Activated CD8-positive, alpha-beta memory T cell treated with anti-CD3 and anti-CD28 coated beads, Interleukin-2, amount 50 U/mL, for 1 hour (primary cell): ENCODE data around the gene LCP2.
"Not testable (repeated sequence)": the region's sequence is repeated elsewhere in the genome, so short reads cannot be mapped to it uniquely, and the experiment has no call there.

ENCODE experiments used
- DNase-seq: peaks from one replicate; pipeline ENCODE4 v3.0.0-alpha.2; 2020; ENCODE audit errors: extremely low read depth

LCP2 gene

DNA sequence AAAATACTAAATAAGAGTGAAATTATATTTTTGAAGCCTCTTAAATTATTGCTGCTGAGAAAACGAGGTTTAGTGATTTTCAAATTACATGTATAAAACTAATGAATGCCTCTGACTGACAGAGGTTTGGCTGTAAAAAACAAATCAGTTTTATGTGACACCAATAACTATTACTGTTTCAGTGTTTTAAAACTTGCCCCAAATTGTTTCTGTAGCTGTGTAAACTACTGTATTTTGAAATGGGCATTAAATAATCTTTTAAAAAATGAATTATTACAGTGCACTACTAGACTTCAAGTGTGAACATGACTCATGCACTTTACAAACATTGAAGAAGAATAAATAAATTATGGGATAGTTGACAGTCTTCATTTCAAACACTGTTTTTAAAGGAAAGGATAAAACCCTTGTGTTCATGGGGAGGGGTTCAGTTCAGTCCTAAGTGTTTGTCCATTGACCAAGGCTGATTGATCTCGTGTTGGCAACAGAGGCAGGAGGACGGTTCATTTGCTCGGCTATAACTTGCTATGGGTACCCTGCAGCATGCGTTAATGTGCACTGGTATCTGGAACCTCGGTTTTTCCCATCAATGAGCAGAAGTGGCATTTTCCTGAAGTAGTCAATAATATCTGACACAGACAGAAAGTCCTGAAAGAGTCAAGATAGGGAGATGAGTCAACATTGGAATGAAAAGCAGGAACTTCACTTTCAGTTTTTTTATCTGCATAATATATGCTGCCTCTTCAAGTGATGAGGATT lies 49.2 kb downstream of the LCP2 start:
- no peak for DNase-seq

DNA sequence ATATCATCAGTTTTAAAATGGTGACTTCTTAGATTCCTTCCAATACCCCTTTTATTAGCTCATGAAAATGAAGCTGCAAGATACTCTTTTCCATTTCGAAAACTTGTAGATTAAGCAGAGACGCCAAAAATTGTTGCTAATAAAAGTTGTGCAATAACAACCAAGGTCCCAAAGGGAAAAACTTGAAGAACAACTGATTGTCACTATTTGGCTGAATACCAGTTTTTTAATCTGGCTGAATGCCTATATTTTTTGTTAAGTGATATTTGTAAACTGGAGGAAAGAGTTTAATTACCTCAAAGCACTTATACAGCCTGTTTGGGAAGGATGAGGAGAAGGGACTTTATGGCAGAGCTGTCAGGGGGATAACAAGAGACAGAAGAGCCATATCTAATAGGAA lies 50.2 kb downstream of the LCP2 start:
- DNase-seq = no peak

DNA sequence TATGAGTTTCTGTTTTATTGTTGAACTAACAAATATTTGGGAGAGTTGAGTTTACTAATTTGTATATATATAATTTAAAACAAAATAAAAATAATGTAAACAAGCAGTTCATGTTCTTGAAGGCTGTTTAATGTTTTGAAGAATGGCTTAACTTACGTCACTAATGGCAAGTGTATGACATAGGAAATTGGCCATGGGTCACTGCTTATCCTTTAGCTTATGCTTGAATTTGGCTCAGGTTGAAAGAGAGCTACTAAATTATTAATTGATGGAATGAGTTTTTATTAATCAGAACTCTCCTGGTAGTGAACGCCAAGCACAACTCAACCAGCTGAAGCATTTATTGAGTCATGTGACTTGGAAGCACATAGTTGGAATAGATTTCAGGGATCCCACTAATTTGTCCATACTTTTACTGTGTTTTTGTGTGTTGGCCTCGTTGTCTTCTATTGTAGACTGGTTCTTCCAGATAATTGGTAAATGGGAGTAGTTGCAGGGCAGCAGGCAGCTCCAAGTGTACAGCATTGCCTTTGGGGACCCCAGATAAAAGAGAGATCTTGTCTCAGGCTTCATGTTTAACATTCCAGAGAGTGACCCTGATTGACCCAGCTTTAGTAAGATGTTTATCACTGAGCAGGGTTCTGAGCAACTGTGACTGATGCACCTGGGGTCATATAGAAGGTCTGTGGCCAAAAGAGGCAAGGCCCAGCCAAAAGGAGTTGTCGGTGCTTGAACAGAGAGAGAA lies 51.3 kb downstream of the LCP2 start:
- no peak for DNase-seq

DNA sequence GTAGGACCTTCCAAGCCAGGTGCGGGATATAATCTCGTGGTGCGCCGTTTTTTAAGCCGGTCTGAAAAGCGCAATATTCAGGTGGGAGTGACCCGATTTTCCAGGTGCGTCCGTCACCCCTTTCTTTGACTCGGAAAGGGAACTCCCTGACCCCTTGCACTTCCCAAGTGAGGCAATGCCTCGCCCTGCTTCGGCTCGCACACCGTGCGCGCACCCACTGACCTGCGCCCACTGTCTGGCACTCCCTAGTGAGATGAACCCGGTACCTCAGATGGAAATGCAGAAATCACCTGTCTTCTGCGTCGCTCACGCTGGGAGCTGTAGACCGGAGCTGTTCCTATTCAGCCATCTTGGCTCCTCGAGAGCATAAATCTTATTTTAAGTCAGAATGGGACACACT lies 52.1 kb downstream of the LCP2 start:
- DNase-seq = not testable (repeated sequence)

DNA sequence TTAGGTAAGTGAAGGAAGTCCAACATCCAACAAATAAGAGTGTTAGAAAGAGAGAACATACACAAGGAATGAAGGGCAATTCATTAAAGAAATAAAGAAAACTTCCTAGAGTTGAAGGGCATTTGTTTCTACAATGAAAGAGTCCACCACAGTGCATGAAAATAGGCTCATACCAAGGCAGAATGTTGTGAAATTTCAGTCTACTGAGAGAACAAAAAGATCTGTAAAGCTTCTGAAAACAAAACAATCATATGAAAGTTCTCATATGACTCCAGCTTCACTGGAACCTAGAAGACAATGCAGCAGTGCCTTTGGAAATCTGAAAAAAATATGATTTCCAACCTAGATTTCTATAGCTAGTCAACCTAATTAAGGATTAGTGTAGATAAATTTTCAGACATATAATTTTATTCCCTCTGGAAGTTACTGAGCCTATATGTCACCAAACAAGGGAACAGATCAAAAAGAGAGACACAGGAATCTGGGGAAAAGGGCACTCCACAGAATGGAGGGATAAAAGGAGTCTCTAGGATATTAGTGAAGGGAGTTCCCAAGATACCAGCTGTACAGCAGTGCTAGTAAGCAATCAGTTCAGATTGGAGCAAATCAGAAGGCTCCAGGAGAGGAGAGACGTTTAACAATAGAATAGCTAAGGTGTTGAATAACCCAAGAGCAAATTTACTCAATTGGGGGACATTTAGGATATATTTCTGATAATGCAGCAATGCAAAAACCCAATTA lies 59.0 kb downstream of the LCP2 start:
- DNase-seq = no peak

DNA sequence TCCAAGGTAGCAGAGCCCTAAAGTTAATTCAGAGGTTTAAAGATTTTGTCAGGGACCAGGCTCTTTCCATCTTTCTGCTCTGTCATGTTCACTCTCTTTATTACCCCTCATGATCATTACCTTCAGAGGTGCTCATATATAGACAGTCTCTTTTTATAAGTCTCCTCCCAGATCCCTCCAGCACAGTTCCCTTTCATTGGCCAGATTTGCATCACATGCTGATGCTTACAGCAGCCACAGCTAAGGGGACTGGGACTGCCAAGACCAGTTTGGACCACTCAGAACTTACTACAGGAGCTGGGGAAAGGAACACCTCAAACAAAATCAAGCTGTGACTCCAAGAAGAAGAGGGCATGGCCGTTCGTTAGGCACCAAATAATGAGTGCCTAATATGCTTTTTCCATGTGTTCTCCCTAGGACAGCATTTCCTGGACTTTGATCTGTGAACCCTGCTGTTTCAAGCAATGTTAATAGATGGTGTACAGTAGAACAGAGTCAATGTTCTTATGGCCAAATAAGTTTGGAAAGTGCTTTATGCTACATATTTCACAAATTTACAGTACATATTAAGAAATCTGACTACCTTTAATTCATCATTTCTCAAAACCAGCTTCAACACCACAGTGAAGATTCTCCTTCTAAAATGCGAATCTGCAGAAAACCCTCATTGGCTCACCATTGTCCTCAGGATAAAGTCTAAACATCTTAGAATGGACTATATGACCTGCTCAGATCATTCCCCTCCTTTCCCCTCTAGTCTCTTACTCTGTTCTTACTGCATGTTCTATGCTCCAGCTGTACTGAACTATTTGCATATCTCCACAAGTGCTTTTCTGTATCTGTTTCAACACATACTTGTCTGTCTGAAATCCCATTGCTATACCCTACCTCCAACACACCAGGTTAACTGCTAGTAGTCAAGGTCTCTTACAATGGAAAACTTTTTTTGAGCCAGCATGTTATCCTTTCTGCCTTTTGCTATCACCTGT lies 61.4 kb downstream of the LCP2 start:
- DNase-seq = no peak

DNA sequence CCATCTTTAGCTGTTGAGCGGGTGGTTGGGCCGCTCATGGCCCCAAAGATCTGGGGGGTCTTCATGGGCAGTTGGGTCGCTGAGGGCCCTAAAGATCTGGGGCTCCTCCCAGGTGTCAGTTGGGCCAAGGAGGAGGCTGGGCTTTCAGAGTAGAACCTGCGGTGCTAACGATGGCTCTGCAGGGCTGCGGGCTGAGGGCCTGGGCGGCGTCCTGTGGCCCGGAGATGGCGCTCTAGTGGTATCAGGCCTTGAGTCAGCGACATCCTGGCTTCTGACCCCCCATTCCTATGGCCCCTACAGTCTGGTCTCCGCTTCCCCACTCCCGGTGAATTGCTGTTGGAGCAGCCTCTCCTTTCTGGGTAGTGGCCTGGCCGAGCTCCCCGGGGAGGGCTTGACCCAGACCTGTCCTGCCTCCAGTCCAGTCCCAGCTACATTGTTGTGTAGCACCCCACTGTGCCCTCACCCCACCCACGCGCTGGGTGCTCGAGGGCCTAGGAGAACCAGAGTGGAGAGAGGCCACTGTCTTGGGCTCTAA lies 64.2 kb downstream of the LCP2 start:
- DNase-seq = no peak

DNA sequence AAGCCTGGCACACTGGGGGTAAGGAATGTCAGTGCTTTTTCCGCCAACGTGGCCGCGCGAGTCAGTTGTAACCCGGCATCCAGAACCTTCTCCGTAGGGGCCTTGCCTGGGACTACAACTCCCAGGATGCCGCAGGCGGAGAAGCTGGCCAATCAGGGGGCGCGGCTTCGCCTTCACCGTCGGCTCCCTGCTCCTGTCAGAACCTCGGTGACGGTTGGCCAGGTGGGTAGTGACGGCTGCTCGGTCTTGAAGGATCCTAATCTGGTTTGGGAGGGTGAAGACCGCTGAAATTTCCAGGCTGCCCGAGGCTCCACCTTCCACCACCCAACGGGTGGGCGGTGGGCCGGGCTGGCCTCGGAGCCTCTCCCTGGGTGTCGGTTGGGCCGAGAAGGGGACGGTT lies 64.8 kb downstream of the LCP2 start, which contains the start of gene C5orf58:
C5orf58 (plus strand) TSS at position 200 of the 400 bp plus-strand sequence. CDS start 1,992 bp downstream, outside the sequence.
- no peak for DNase-seq

DNA sequence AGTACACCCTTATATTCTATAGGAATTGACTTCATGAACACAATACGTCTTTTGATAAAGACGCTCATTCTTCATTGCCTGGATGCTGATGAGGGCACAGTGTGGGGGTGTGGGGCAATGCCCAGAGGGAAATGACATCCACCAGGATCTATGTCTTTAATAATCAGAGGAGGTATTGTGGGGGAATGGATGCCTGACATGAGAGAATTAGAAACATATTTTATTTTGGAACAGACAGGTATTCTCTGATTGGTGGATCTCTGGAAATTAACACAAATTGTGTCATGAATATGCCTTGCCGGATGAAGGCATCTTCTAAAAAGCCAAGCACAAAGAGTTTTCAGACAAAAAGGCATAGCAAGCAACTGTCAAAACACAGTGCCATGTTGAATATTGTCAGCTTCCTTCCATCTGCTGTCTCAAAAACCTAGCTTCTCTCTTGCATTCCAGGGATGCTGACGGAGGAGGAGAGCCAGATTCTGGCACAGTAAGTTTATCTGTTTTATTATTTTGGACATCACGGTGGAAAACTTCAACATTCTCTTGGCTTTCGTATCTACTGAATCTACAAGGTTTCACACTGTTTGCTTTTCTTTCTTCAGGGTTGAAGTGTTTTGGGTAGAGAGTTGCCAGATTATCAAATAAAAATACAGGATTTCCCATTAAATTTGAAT lies 68.7 kb downstream of the LCP2 start:
- DNase-seq = no peak

DNA sequence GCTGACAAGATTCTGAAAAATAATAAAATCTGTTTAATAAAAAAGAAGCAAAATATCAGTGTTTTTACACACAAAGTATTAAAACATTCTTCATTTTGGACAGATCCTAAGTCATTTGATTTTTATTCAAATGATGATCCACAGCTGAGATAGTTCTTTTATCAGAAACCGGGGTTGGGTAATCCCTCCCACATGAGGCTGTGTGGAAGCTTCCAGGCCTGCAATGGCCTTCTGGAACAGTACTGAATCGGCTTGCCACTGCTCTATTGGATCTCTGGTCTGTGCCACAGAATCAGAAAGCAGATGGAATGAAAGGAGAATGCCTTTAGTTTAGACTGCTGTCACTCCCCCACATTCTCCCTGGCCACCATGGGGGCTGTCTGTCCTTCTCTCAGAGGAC lies 70.9 kb downstream of the LCP2 start:
- no peak for DNase-seq

DNA sequence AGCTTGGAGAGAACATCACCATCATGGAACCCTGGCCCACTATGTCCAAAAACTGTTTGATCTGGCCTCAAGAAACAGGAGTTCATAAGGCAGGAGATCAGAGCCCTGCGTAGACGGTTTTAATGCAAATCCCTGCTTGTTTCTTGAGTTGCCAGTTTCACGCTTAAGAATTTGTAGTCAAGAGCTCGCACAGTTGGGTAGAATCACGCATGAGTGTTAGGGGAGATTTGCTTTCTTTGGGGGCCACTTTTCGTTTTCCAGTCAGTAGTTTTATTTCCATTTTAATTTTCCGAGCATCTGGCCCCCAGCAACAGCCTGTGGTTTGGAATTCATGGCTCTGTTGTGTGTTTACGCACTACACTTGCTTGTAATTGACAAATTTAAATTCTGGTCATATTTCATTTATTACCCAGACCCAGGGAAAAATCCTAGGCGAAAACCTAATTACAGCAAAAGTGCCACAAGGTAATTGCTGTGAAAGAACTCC lies 71.4 kb downstream of the LCP2 start:
- DNase-seq = no peak

DNA sequence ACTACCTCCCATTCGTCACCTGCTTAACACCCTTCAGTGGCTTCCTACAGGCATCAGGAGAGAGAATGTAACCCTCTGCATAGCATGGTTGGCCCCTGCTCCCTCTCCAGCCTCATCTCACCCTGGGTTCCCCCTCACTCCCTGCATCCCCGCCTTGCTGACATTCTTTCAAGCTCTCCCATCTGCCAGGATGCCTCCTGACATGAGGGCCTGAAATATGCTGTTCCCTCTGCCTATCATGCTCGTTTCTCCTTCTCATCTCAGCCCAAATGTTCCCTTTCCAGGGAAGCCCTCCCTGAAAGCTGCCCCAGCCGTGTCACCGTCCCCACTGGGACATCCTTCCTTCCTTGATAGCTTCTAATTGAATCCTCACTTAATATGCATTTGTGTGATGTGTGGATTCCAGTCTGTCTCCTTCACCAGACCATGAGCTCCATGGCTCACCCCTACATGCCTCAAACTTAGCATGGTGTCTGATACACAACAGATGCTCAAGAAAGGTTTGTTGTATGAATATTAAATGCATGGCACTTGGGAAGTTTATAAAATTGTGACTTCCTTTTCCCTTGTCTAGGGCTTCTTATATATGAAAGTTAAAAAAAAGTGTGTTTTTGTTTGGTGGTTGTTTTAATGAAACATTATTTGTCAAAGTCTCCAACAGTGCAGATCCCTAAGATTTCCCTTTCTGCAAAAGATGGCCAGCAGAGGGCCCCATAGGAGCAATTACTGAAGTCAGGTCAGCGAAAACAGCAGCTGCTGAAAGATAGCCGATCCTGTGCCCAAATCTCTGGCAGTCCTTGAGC lies 72.0 kb downstream of the LCP2 start:
- peak; percentile 45 for DNase-seq

DNA sequence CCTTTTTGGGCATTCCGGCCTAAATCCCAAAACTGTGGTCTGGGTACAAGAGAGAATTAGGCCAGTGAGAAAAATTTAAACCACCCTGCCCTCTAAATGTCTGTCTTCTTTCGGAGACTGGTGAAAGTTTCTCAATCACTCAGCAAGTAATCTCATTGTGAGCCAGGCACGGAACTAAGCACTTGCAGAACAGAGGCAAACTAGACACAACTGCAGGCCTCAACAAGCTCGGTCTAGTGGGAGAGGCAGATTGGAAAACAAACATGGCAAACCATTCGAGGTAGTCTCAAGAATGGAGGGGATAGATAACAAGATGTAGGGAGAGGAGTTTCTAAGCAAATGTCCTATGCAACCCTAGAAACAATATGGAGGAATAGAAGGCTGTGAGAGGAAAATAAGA lies 73.7 kb downstream of the LCP2 start:
- no peak for DNase-seq

DNA sequence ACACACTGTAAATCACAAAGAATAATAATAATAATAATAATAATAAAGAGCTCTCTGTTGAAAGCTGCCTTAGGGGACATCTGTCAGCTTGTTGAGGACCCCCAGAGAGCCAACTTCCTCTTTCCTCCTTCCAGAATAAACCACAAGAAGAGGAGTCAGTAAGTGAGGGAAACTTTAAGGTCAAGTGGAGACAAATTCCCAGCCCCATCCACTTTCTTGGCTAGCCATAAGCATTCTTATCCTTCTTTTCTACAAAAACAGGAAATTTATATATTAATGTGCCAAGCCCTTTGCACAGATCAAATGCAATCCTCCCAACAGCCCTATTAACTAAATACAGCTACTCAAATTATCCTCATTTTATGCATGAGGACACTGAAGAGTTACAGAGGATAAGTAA lies 74.2 kb downstream of the LCP2 start:
- no peak for DNase-seq

DNA sequence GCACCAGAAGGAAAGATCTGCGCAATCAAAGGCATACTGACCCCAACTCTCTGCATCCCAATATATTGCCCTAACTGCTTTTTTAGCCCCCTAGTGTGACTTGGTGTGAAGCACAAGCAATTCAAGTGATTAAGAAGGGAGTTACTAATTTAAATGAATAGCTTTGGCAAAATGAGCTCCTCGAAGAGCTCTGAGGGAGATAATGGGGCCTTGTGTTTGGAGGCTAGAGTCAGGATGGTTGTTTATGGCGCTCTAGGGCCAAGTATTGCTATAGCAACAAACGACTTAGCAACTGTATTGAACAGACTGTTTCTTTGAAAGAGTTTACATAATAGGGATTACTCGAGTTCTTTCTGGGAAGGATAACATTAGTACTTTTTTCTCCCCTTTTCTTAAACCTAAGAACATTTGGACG lies 76.2 kb downstream of the LCP2 start:
- no peak for DNase-seq

DNA sequence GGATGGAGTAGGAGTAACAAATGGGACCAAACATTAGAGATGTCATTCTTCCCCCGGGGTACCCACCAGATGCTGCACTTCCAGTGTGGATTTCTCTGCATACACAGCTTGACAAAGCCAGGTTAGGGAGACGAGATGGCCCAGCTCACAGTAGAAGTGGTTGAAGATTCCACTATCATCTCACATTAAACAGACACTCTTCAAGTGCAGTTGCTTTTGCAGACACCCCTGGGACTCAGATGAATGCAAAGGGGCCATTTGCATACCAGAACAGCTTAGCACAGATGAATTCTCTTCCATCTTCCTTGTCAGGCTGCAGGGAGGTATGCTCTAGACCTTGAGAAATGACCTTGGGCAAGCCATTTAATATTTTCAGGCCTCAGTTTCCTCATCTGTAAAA lies 77.4 kb downstream of the LCP2 start:
- no peak for DNase-seq

DNA sequence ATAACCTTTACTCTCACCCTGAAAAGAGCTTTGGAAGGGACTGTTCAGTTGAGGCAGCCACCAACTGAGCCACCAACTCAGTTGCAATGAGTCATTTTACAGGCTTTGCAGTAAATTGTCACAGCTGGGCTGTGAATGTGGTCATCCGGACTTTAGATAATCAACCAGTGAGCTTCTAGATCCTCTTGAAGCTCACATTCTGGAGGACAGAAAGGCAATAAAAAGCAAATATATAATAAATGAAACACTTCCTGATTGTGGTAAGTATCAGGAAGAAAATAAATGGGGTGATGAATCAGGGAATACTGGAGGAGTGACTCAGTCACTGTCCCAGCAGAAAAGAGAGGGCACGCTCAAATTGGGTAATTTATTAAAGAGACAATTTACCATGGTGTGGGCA lies 78.0 kb downstream of the LCP2 start:
- DNase-seq = no peak

DNA sequence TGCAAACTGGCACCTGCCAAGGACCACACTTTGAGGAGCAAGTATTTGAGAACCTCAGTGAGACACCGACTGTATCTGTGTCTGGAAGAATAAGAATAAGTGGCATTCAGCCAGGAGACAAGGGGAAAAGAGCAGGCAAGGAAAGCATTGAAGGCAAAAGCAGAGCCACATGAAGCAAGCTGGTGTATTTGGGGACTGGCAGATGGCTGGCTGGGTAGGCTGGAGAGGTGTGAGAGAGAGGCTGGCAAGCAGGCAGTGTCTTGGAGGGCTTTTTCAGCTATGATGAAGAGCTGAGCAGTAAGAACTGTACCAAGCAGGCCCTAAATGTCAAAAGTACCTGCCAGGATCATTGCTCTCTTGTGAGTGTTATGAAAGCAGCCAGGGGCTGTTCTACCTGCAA lies 78.9 kb downstream of the LCP2 start:
- no peak for DNase-seq

DNA sequence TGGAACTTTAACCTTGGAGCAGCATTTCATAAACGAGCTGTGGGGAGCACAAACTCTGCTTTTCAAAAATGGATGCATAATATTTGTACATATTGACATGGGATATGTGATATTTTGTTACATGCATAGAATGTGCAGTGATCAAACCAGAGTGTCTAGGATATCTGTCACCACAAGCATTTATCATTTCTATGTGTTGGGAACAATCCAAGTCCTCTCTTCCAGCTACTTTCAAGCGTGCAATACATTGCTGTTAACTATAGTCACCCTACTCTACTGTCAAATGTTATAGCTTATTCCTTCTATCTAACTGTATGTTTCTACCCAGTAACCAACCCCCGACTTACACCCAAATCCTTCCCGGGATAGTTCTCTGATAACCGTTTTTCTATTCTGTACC lies 79.7 kb downstream of the LCP2 start:
- DNase-seq = no peak
